Panc1 (cell line): ENCODE data around the gene ERN1. TPM values are rescaled to one million over a fixed set of nuclear protein-coding genes. Genes with fewer than 3 reads are reported as not detected.

Experiments used
- ATAC-seq: fragments of 200-7000 bp; cut with Tn5 transposase; 2 replicates; pipeline ENCODE4 v1.9.1; 2020; ENCODE audit warnings: mild to moderate bottlenecking, moderate library complexity
- BruUV-seq: library from RNA; stranded (reverse); fragments of 400-500 nt; replicated peaks from 2 replicates; lab custom pipeline; 2021; lab: Mats Ljungman, UMichigan
- CTCF ChIA-PET: fragments of 300-600 bp; sonication (Branson Sonifier 250); formaldehyde crosslinking; loops from one replicate; lab custom pipeline; 2022; ENCODE audit warnings: antibody characterized with exemption; lab: Charles Lee
- POLR2A ChIA-PET: fragments of 300-600 bp; sonication (Branson Sonifier 250); formaldehyde crosslinking; loops from one replicate; lab custom pipeline; 2022; ENCODE audit warnings: antibody characterized with exemption; lab: Charles Lee
- DNase-seq: peaks from one replicate; pipeline ENCODE4 v3.0.0-alpha.2; 2010; ENCODE audit warnings: low read depth, low spot score
- H3K27ac ChIP-seq: 2 replicates; pipeline ENCODE4 v1.5.1; 2011; ENCODE audit warnings: mild to moderate bottlenecking, low read length, inconsistent platforms
- H3K27me3 ChIP-seq: fragments of 200-500 bp; sonication (Bioruptor generic); 2 replicates; pipeline ENCODE4 v1.6.0; 2014; ENCODE audit warnings: low read length, inconsistent platforms; ENCODE audit not compliant: control insufficient read depth, insufficient read depth
- H3K36me3 ChIP-seq: fragments of 200-500 bp; sonication (Bioruptor generic); 2 replicates; pipeline ENCODE4 v1.5.1; 2014; ENCODE audit warnings: inconsistent platforms, mild to moderate bottlenecking, low read length, moderate library complexity; ENCODE audit not compliant: control insufficient read depth, insufficient read depth
- H3K4me1 ChIP-seq: 2 replicates; pipeline ENCODE4 v1.5.1; 2011; ENCODE audit warnings: inconsistent platforms, mild to moderate bottlenecking, low read length, moderate library complexity; ENCODE audit not compliant: control insufficient read depth, insufficient read depth
- H3K4me3 ChIP-seq, 2 experiments: 2 replicates each; pipeline ENCODE4 v1.5.1; 2011 to 2012; ENCODE audit warnings: low read depth in 2 of 2, low read length in 2 of 2, mild to moderate bottlenecking in 2 of 2, inconsistent platforms in 1 of 2, moderate library complexity in 1 of 2
- H3K9me3 ChIP-seq: fragments of 200-500 bp; sonication (Bioruptor generic); 2 replicates; pipeline ENCODE4 v1.5.1; 2014; ENCODE audit warnings: low read depth, mild to moderate bottlenecking, inconsistent platforms, low read length, moderate library complexity; ENCODE audit not compliant: control insufficient read depth, insufficient read depth
- POLR2AphosphoS5 ChIP-seq: IDR thresholded peaks from 2 replicates; pipeline ENCODE4 v1.6.1; 2012; ENCODE audit warnings: mild to moderate bottlenecking, low read depth, low read length, moderate library complexity
- REST ChIP-seq, 2 experiments: IDR thresholded peaks; 2 replicates each; pipeline ENCODE4 v1.6.1; 2011 to 2012; ENCODE audit warnings: low read depth in 2 of 2, control low read depth in 1 of 2, low read length in 1 of 2, mild to moderate bottlenecking in 1 of 2, moderate library complexity in 1 of 2; ENCODE audit not compliant: insufficient read depth in 1 of 2
- SIN3A ChIP-seq: IDR thresholded peaks from 2 replicates; pipeline ENCODE4 v1.6.1; 2012; ENCODE audit warnings: low read depth, mild to moderate bottlenecking, low read length, moderate library complexity, borderline replicate concordance; ENCODE audit not compliant: insufficient read depth
- TCF7L2 ChIP-seq: IDR thresholded peaks from 2 replicates; pipeline ENCODE4 v1.6.1; 2011; ENCODE audit warnings: mild to moderate bottlenecking, low read depth, low read length, inconsistent platforms
- in situ Hi-C: cut with HindIII; loops from 2 replicates; pipeline ENCODE4 v1.10.0; 2016; ENCODE audit warnings: low sequenced_read_pairs, low pct_unique_long_range_greater_than_20kb
- intact Hi-C: fragments of 100-400 bp; cut with micrococcal nuclease; formaldehyde crosslinking; loops from one replicate; pipeline ENCODE4 v1.10.0; 2022; ENCODE audit not compliant: unreplicated experiment
- total RNA-seq: library from RNA; stranded (reverse); gene quantifications from one replicate; pipeline ENCODE4 v1.2.1, GENCODE V29; 2021; ENCODE audit not compliant: unreplicated experiment
- TF ChIP-seq, protein P1 (sequence below): fragments of 450-650 bp; IDR thresholded peaks from 2 replicates; pipeline ENCODE4 v1.5.1; 2017; ENCODE audit warnings: mild to moderate bottlenecking

The ERN1 gene
- total RNA-seq, 1 experiment from 2014 or later, result 12.1 TPM

- BruUV-seq, result no TSS peak
- in situ Hi-C loops, result no loop called here
- no peak for ATAC-seq
- no peak for DNase-seq
- CTCF ChIA-PET, result no interaction called here
- POLR2A ChIA-PET, result interaction anchor here (0.6 kb wide), 1 partner anchor 10 kb away, joined by 5 read pairs; no protein-coding TSS in a partner anchor
- H3K9me3 ChIP-seq, result no peaks in the 10 kb centered on the region
- no peak overlapping the region for H3K4me3 ChIP-seq
- no peaks in the 10 kb centered on the region for H3K36me3 ChIP-seq
- no peak for TF ChIP-seq TCF7L2
- TF ChIP-seq POLR2AphosphoS5, result no peak
- TF ChIP-seq, protein P1, sequence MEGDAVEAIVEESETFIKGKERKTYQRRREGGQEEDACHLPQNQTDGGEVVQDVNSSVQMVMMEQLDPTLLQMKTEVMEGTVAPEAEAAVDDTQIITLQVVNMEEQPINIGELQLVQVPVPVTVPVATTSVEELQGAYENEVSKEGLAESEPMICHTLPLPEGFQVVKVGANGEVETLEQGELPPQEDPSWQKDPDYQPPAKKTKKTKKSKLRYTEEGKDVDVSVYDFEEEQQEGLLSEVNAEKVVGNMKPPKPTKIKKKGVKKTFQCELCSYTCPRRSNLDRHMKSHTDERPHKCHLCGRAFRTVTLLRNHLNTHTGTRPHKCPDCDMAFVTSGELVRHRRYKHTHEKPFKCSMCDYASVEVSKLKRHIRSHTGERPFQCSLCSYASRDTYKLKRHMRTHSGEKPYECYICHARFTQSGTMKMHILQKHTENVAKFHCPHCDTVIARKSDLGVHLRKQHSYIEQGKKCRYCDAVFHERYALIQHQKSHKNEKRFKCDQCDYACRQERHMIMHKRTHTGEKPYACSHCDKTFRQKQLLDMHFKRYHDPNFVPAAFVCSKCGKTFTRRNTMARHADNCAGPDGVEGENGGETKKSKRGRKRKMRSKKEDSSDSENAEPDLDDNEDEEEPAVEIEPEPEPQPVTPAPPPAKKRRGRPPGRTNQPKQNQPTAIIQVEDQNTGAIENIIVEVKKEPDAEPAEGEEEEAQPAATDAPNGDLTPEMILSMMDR, result no peak
- TF ChIP-seq SIN3A, result no peak
- TF ChIP-seq REST (IDR thresholded peaks at IDR 0.05; ENCODE audit: insufficient read depth in 1 of 2, low read depth in 2 of 2, low read length in 1 of 2), result no peak
- no peak overlapping the region for H3K27ac ChIP-seq
- H3K27me3 ChIP-seq, result no peaks in the 10 kb centered on the region
- intact Hi-C loops, result no loop called here
- H3K4me1 ChIP-seq, result no peaks in the 10 kb centered on the region
Observed at GRCh38 chr17:64004218-64004770, 125.7 kb downstream of the ERN1 start.

GRCh38 chr17:64003526-64004121 is 126.3 kb downstream of the ERN1 start:
- Histone ChIP-seq H3K36me3 (no peaks in the 10 kb centered on the region), H3K9me3 (no peaks in the 10 kb centered on the region), H3K4me3 (no peak overlapping the region), H3K27ac (no peak overlapping the region), H3K27me3 (no peaks in the 10 kb centered on the region), H3K4me1 (no peaks in the 10 kb centered on the region)
- ChIA-PET POLR2A (no interaction called here), CTCF (no interaction called here)
- in situ Hi-C loops, result no loop called here
- ATAC-seq, result no peak
- intact Hi-C loops, result no loop called here
- no peak for DNase-seq
- no TSS peak for BruUV-seq
- TF ChIP-seq TCF7L2, result no peak
- TF ChIP-seq, protein P1, result no peak
- TF ChIP-seq SIN3A, result no peak
- no peak for TF ChIP-seq POLR2AphosphoS5
- TF ChIP-seq REST (IDR thresholded peaks at IDR 0.05; ENCODE audit: insufficient read depth in 1 of 2, low read depth in 2 of 2, low read length in 1 of 2), result no peak
